ENCODE data around the gene SMAD5. TPM values are rescaled to one million over a fixed set of nuclear protein-coding genes. Genes with fewer than 3 reads are reported as not detected.
A peak's percentile ranks its signal among the peaks of the same experiment; 100 is the strongest.

SMAD5 gene
- total RNA-seq, 3 donors from 2014 or later = 3.5 to 10.1 (median 6.0) TPM

GRCh38 chr5:136191304-136192014 lies 58.8 kb downstream of the SMAD5 start:
- Mint-ChIP-seq H3K4me3 (no peak overlapping the region), H3K27me3 (ENCODE audit: low read depth) (peaks cover 50% of the 10 kb centered on the region), H3K4me1 (ENCODE audit: low read depth) (peaks cover 4% of the 10 kb centered on the region), H3K36me3 (ENCODE audit: insufficient read depth) (peaks cover 14% of the 10 kb centered on the region), H3K9me3 (no peaks in the 10 kb centered on the region)
- no peak for ATAC-seq
- DNase-seq = no peak

- Mint-ChIP-seq H3K4me3 (no peak overlapping the region), H3K27me3 (ENCODE audit: low read depth) (peaks cover 54% of the 10 kb centered on the region), H3K36me3 (ENCODE audit: insufficient read depth) (peaks cover 12% of the 10 kb centered on the region), H3K9me3 (no peaks in the 10 kb centered on the region), H3K4me1 (ENCODE audit: low read depth) (peaks cover 4% of the 10 kb centered on the region)
- DNase-seq (no peak), ATAC-seq (no peak)
Observed at GRCh38 chr5:136192015-136192525, 59.4 kb downstream of the SMAD5 start.

- DNase-seq = no peak
- Mint-ChIP-seq H3K27me3 (ENCODE audit: low read depth) (peaks cover 59% of the 10 kb centered on the region), H3K36me3 (ENCODE audit: insufficient read depth) (peaks cover 8% of the 10 kb centered on the region), H3K4me1 (ENCODE audit: low read depth) (peaks cover 4% of the 10 kb centered on the region), H3K9me3 (no peaks in the 10 kb centered on the region), H3K4me3 (no peak within 1 kb of the TSS)
- ATAC-seq = peak in 1 of 2 donors; percentile 31
Observed at GRCh38 chr5:136192526-136193321, 60.1 kb downstream of the SMAD5 start, which contains the start of gene SMIM32. Gene SMIM32 (minus strand): TSS chr5:136193162. CDS start chr5:136192524, 638 bp downstream.

GRCh38 chr5:136193322-136193935 lies 60.8 kb downstream of the SMAD5 start:
- ATAC-seq (peak; percentile 17 to 21), DNase-seq (no peak)
- Mint-ChIP-seq H3K36me3 (ENCODE audit: insufficient read depth) (peaks cover 6% of the 10 kb centered on the region), H3K27me3 (ENCODE audit: low read depth) (peaks cover 59% of the 10 kb centered on the region), H3K4me3 (no peak overlapping the region), H3K9me3 (no peaks in the 10 kb centered on the region), H3K4me1 (ENCODE audit: low read depth) (peaks cover 4% of the 10 kb centered on the region)

GRCh38 chr5:136194576-136194975 lies 61.9 kb downstream of the SMAD5 start:
- Mint-ChIP-seq H3K4me3 (no peak overlapping the region), H3K4me1 (ENCODE audit: low read depth) (peaks cover 4% of the 10 kb centered on the region), H3K27me3 (ENCODE audit: low read depth) (peaks cover 63% of the 10 kb centered on the region), H3K9me3 (no peaks in the 10 kb centered on the region), H3K36me3 (ENCODE audit: insufficient read depth) (no peaks in the 10 kb centered on the region)
- DNase-seq (no peak), ATAC-seq (no peak)

- ATAC-seq = no peak
- Mint-ChIP-seq H3K9me3 (no peaks in the 10 kb centered on the region), H3K27me3 (ENCODE audit: low read depth) (peaks cover 57% of the 10 kb centered on the region), H3K36me3 (ENCODE audit: insufficient read depth) (no peaks in the 10 kb centered on the region), H3K4me3 (no peak overlapping the region), H3K4me1 (ENCODE audit: low read depth) (peaks cover 4% of the 10 kb centered on the region)
- no peak for DNase-seq
Observed at GRCh38 chr5:136195971-136196820, 63.6 kb downstream of the SMAD5 start.

- Mint-ChIP-seq H3K9me3 (no peaks in the 10 kb centered on the region), H3K36me3 (ENCODE audit: insufficient read depth) (no peaks in the 10 kb centered on the region), H3K27me3 (ENCODE audit: low read depth) (peaks cover 50% of the 10 kb centered on the region), H3K4me3 (no peak overlapping the region), H3K4me1 (ENCODE audit: low read depth) (peaks cover 2% of the 10 kb centered on the region)
- DNase-seq = no peak
- ATAC-seq = no peak
Observed at GRCh38 chr5:136197462-136198142, 65.0 kb downstream of the SMAD5 start.

GRCh38 chr5:136198453-136198852 lies 65.8 kb downstream of the SMAD5 start:
- DNase-seq = no peak
- no peak for ATAC-seq
- Mint-ChIP-seq H3K4me1 (ENCODE audit: low read depth) (no peaks in the 10 kb centered on the region), H3K27me3 (ENCODE audit: low read depth) (peaks cover 46% of the 10 kb centered on the region), H3K4me3 (no peak overlapping the region), H3K36me3 (ENCODE audit: insufficient read depth) (no peaks in the 10 kb centered on the region), H3K9me3 (no peaks in the 10 kb centered on the region)

GRCh38 chr5:136199408-136199807 lies 66.8 kb downstream of the SMAD5 start:
- H3K9me3 Mint-ChIP-seq = no peaks in the 10 kb centered on the region
- H3K36me3 Mint-ChIP-seq (ENCODE audit: insufficient read depth) = no peaks in the 10 kb centered on the region
- DNase-seq (no peak), ATAC-seq (no peak)
- H3K27me3 Mint-ChIP-seq (ENCODE audit: low read depth) = peaks cover 39% of the 10 kb centered on the region
- H3K4me1 Mint-ChIP-seq (ENCODE audit: low read depth) = no peaks in the 10 kb centered on the region
- no peak overlapping the region for H3K4me3 Mint-ChIP-seq

GRCh38 chr5:136200130-136200529 lies 67.5 kb downstream of the SMAD5 start:
- no peaks in the 10 kb centered on the region for H3K36me3 Mint-ChIP-seq (ENCODE audit: insufficient read depth)
- DNase-seq (no peak), ATAC-seq (no peak)
- H3K27me3 Mint-ChIP-seq (ENCODE audit: low read depth) = peaks cover 32% of the 10 kb centered on the region
- H3K4me1 Mint-ChIP-seq (ENCODE audit: low read depth) = no peaks in the 10 kb centered on the region
- no peaks in the 10 kb centered on the region for H3K9me3 Mint-ChIP-seq
- no peak overlapping the region for H3K4me3 Mint-ChIP-seq

- DNase-seq (no peak), ATAC-seq (no peak)
- no peak overlapping the region for H3K4me3 Mint-ChIP-seq
- H3K4me1 Mint-ChIP-seq (ENCODE audit: low read depth) = no peaks in the 10 kb centered on the region
- H3K27me3 Mint-ChIP-seq (ENCODE audit: low read depth) = peaks cover 25% of the 10 kb centered on the region
- H3K9me3 Mint-ChIP-seq = no peaks in the 10 kb centered on the region
- H3K36me3 Mint-ChIP-seq (ENCODE audit: insufficient read depth) = no peaks in the 10 kb centered on the region
Observed at GRCh38 chr5:136200761-136201160, 68.1 kb downstream of the SMAD5 start.

- Mint-ChIP-seq H3K4me3 (no peak overlapping the region), H3K9me3 (no peaks in the 10 kb centered on the region), H3K36me3 (ENCODE audit: insufficient read depth) (no peaks in the 10 kb centered on the region), H3K27me3 (ENCODE audit: low read depth) (peaks cover 18% of the 10 kb centered on the region), H3K4me1 (ENCODE audit: low read depth) (no peaks in the 10 kb centered on the region)
- ATAC-seq = no peak
- no peak for DNase-seq
Observed at GRCh38 chr5:136201870-136202269, 69.2 kb downstream of the SMAD5 start.

- no peaks in the 10 kb centered on the region for H3K4me1 Mint-ChIP-seq (ENCODE audit: low read depth)
Observed at GRCh38 chr5:136202469-136203205, 70.0 kb downstream of the SMAD5 start.

More at GRCh38 chr5:136202469-136203205, 70.0 kb downstream of the SMAD5 start:
- no peak for DNase-seq
- H3K9me3 Mint-ChIP-seq = no peaks in the 10 kb centered on the region
- H3K4me3 Mint-ChIP-seq = no peak overlapping the region
- peaks cover 11% of the 10 kb centered on the region for H3K27me3 Mint-ChIP-seq (ENCODE audit: low read depth)
- no peak for ATAC-seq
- H3K36me3 Mint-ChIP-seq (ENCODE audit: insufficient read depth) = no peaks in the 10 kb centered on the region

All from activated T-cell treated with anti-CD3 and anti-CD28 coated beads, Interleukin-2, amount 50 U/mL, for 4 hours (primary cell).